GM12878 (cell line): ENCODE data around the gene PCK1. TPM values are rescaled to one million over a fixed set of nuclear protein-coding genes. Genes with fewer than 3 reads are reported as not detected.

ENCODE experiments used
- ATAC-seq: fragments of 200-7000 bp; cut with Tn5 transposase; 3 replicates; pipeline ENCODE4 v1.9.1; 2020; ENCODE audit warnings: mild to moderate bottlenecking, moderate library complexity
- BruUV-seq: library from RNA; stranded (reverse); fragments of 400-500 nt; replicated peaks from 2 replicates; lab custom pipeline; 2021; lab: Mats Ljungman, UMichigan
- CTCF ChIA-PET: fragments of 300-600 bp; sonication (Branson Sonifier 250); formaldehyde crosslinking; extraction: SDS; loops from one replicate; lab custom pipeline; 2021; ENCODE audit warnings: inconsistent platforms; lab: Yijun Ruan, JAX
- POLR2A ChIA-PET: fragments of 350-600 bp; formaldehyde crosslinking; extraction: SDS; loops from one replicate; lab custom pipeline; 2021; ENCODE audit warnings: inconsistent platforms; lab: Charles Lee
- RAD21 ChIA-PET: fragments of 300-600 bp; sonication (Branson Sonifier 250); formaldehyde crosslinking; loops from one replicate; lab custom pipeline; 2023; ENCODE audit warnings: antibody characterized with exemption; ENCODE audit not compliant: unreplicated experiment; lab: Charles Lee
- SMC1A ChIA-PET: fragments of 300-600 bp; sonication (Branson Sonifier 250); formaldehyde crosslinking; loops from one replicate; lab custom pipeline; 2023; ENCODE audit not compliant: unreplicated experiment, uncharacterized antibody; lab: Charles Lee
- DNase-seq: peaks from one replicate; pipeline ENCODE4 v3.0.0-alpha.2; 2011; ENCODE audit warnings: low read depth, low spot score
- FAIRE-seq: peaks from 3 replicates; lab custom pipeline; 2011; peaks lifted over from hg19 to GRCh38; lab: Jason Lieb, UNC
- H2AFZ ChIP-seq: 2 replicates; pipeline ENCODE4 v1.6.0; 2011; ENCODE audit warnings: low read depth, low read length, control low read depth; ENCODE audit not compliant: control insufficient read depth
- H3K27ac ChIP-seq: 2 replicates; pipeline ENCODE4 v1.5.1; 2011; ENCODE audit warnings: control low read depth; ENCODE audit not compliant: control insufficient read depth, insufficient read depth
- H3K27me3 ChIP-seq, 2 experiments: replicated peaks in 1 of 2; 2 replicates each; pipeline versions ENCODE4 v1.6.0 to v1.6.1; 2011; ENCODE audit warnings: low read length in 1 of 2; ENCODE audit not compliant: control insufficient read depth in 2 of 2, insufficient read depth in 2 of 2
- H3K36me3 ChIP-seq, 2 experiments: 2 replicates each; pipeline ENCODE4 v1.5.1; 2011; ENCODE audit warnings: low read length in 1 of 2; ENCODE audit not compliant: control insufficient read depth in 2 of 2, insufficient read depth in 2 of 2
- H3K4me1 ChIP-seq: 2 replicates; pipeline ENCODE4 v1.6.1; 2011; ENCODE audit warnings: mild to moderate bottlenecking, low read length, moderate library complexity, mixed read lengths; ENCODE audit not compliant: control insufficient read depth, insufficient read depth
- H3K4me2 ChIP-seq: 2 replicates; pipeline ENCODE4 v1.6.0; 2011; ENCODE audit warnings: control low read depth; ENCODE audit not compliant: control insufficient read depth, insufficient read depth
- H3K4me3 ChIP-seq: fragments of 200-600 bp; sonication (generic); 2 replicates; pipeline ENCODE4 v1.5.1; 2016
- H3K79me2 ChIP-seq: 2 replicates; pipeline ENCODE4 v1.6.0; 2011; ENCODE audit warnings: low read length; ENCODE audit not compliant: control insufficient read depth, insufficient read depth
- H3K9ac ChIP-seq: 2 replicates; pipeline ENCODE4 v1.8.0; 2011; ENCODE audit warnings: low read length, control low read depth, mixed read lengths; ENCODE audit not compliant: control insufficient read depth, insufficient read depth
- H3K9me3 ChIP-seq: replicated peaks from 3 replicates; pipeline ENCODE4 v1.5.1; 2011; ENCODE audit warnings: mild to moderate bottlenecking, low read length; ENCODE audit not compliant: control insufficient read depth, insufficient read depth
- H4K20me1 ChIP-seq: 2 replicates; pipeline ENCODE4 v1.6.0; 2011; ENCODE audit not compliant: control insufficient read depth, insufficient read depth
- ASH2L ChIP-seq: fragments of 300-600, 200-600 bp; sonication (generic); IDR thresholded peaks from 2 replicates; pipeline ENCODE4 v1.6.1; 2017; ENCODE audit warnings: low read depth, mild to moderate bottlenecking, borderline replicate concordance
- BHLHE40 ChIP-seq, 2 experiments: fragments of 450-650 bp in 1 of 2; IDR thresholded peaks; 2 replicates each; pipeline ENCODE4 v1.6.1; 2011 to 2017; ENCODE audit warnings: low read depth in 2 of 2, borderline replicate concordance in 1 of 2, improper control_type of control experiment in 1 of 2, low read length in 1 of 2, mild to moderate bottlenecking in 1 of 2
- BMI1 ChIP-seq: fragments of 450-650 bp; IDR thresholded peaks from 2 replicates; pipeline ENCODE4 v1.6.1; 2016; ENCODE audit warnings: mild to moderate bottlenecking, moderate library complexity, borderline replicate concordance
- CHD2 ChIP-seq: IDR thresholded peaks from 2 replicates; pipeline ENCODE4 v1.6.1; 2011; ENCODE audit warnings: low read depth, low read length, improper control_type of control experiment, borderline replicate concordance
- CUX1 ChIP-seq: IDR thresholded peaks from 2 replicates; pipeline ENCODE4 v1.6.1; 2012; ENCODE audit warnings: improper control_type of control experiment, low read depth, low read length; ENCODE audit not compliant: insufficient replicate concordance
- MAX ChIP-seq: IDR thresholded peaks from 2 replicates; pipeline ENCODE4 v1.6.1; 2012; ENCODE audit warnings: low read depth, low read length, improper control_type of control experiment
- NR2C2 ChIP-seq: IDR thresholded peaks from 2 replicates; pipeline ENCODE4 v1.6.1; 2011; ENCODE audit warnings: borderline replicate concordance, low read depth; ENCODE audit not compliant: control insufficient read depth, insufficient read length
- RCOR1 ChIP-seq: conservative IDR thresholded peaks from 2 replicates; pipeline ENCODE4 v1.6.1; 2012; ENCODE audit warnings: low read depth, low read length, improper control_type of control experiment
- RFX5 ChIP-seq: IDR thresholded peaks from 2 replicates; pipeline ENCODE4 v1.6.1; 2011; ENCODE audit warnings: low read depth, low read length, improper control_type of control experiment
- SKIL ChIP-seq: fragments of 450-650 bp; IDR thresholded peaks from 2 replicates; pipeline ENCODE4 v1.6.1; 2017; ENCODE audit warnings: mild to moderate bottlenecking, low read depth, inconsistent platforms; ENCODE audit not compliant: poor library complexity, severe bottlenecking
- TCF3 ChIP-seq: IDR thresholded peaks from 2 replicates; pipeline ENCODE4 v1.6.1; 2012; ENCODE audit warnings: low read depth, mild to moderate bottlenecking, low read length, borderline replicate concordance; ENCODE audit not compliant: insufficient read depth
- TCF7 ChIP-seq: IDR thresholded peaks from 2 replicates; pipeline ENCODE4 v1.6.1; 2014; ENCODE audit warnings: antibody characterized with exemption, borderline replicate concordance
- ZSCAN29 ChIP-seq: fragments of 450-650 bp; IDR thresholded peaks from 2 replicates; pipeline ENCODE4 v1.6.1; 2017; ENCODE audit warnings: mild to moderate bottlenecking, moderate library complexity
- WGBS: methylation state at CpG from one replicate; pipeline ENCODE4 v1.1.6; 2016; ENCODE audit warnings: low lambda C conversion rate; ENCODE audit not compliant: insufficient replicate concordance, insufficient coverage; ENCODE audit errors: missing lambda C conversion rate; 5-methylcytosine and 5-hydroxymethylcytosine counted together
- in situ Hi-C: fragments of 300-500 bp; cut with MboI; formaldehyde crosslinking; loops from 9 replicates; pipeline ENCODE4 v1.14.3; 2018; ENCODE audit warnings: mixed read lengths
- intact Hi-C: fragments of 100-400 bp; cut with micrococcal nuclease; formaldehyde crosslinking; loops from one replicate; pipeline ENCODE4 v1.14.2; 2022; ENCODE audit not compliant: unreplicated experiment
- polyA plus RNA-seq, 11 experiments: library from polyadenylated mRNA; depleted of rRNA in 4 of 11; unstranded in 6 of 11; stranded (reverse) in 5 of 11; fragments of >200 nt; fragmentation: Nextera tagmentation in 4 of 11; fragmentation: Illumina TruSeq in 1 of 11; extraction: Ambion mirVana in 4 of 11; extraction: Trizol in 1 of 11; gene quantifications; 1 replicate in 1 of 11; 2 replicates in 10 of 11; pipeline versions ENCODE4 v1.2.1 to v1.2.3, GENCODE V29; 2011 to 2016; ENCODE audit warnings: inconsistent platforms in 2 of 11, missing spikeins in 2 of 11, low read depth in 1 of 11
- total RNA-seq, 4 experiments: library from RNA; depleted of rRNA in 3 of 4; stranded (reverse); fragments of >200 nt in 3 of 4; fragmentation: Illumina TruSeq in 1 of 4; extraction: Trizol in 1 of 4; gene quantifications; 2 replicates each; pipeline versions ENCODE4 v1.2.1 to v1.2.3, GENCODE V29; 2013 to 2021

The PCK1 gene
- total and polyA plus RNA-seq, 10 of the 15 experiments (the other 5 are each of a cell fraction or from before 2014, with no cell fraction given): 0.02 to 0.33 (median 0.09) TPM; not detected in 5

- POLR2A ChIA-PET: no interaction called here
- CTCF ChIA-PET: interaction anchor here (1.2 to 1.9 kb wide), 2 partner anchors 76 to 93 kb away, joined by 3 to 6 read pairs; no protein-coding TSS in a partner anchor
- in situ Hi-C loops: loop anchor here (5.0 to 10.0 kb wide), 4 partner anchors 79 to 593 kb away; no protein-coding TSS in a partner anchor
- DNase-seq: no peak
- peaks cover 2% of the 10 kb centered on the region; the same call in 1 of the 3 replicates for H3K9me3 ChIP-seq
- no peaks in the 10 kb centered on the region for H3K36me3 ChIP-seq
- ATAC-seq: no peak
- intact Hi-C loops: loop anchor here (2.0 kb wide), 1 partner anchor 209 kb away; no protein-coding TSS in a partner anchor
- H3K4me1 ChIP-seq: no peaks in the 10 kb centered on the region; the same call in 1 of the 2 replicates
- WGBS: 28% methylated on average over 14 of the region's 15 CpGs
- no peak for TF ChIP-seq BHLHE40 (IDR thresholded peaks at IDR 0.05; ENCODE audit: borderline replicate concordance in 1 of 2, low read depth in 2 of 2, low read length in 1 of 2)
- no peak for TF ChIP-seq ASH2L
- TF ChIP-seq NR2C2: no peak
- TF ChIP-seq TCF7: no peak
- TF ChIP-seq CHD2: no peak
- no peak for TF ChIP-seq TCF3
- TF ChIP-seq MAX: no peak
- TF ChIP-seq ZSCAN29: no peak
- no peak for TF ChIP-seq RFX5
- TF ChIP-seq SKIL: no peak
- no peak for TF ChIP-seq CUX1
- TF ChIP-seq RCOR1: no peak
- TF ChIP-seq BMI1: no peak
- SMC1A ChIA-PET: interaction anchor here (1.3 kb wide), 1 partner anchor 76 kb away, joined by 3 read pairs; no protein-coding TSS in a partner anchor
- no peak overlapping the region for H3K4me2 ChIP-seq
- RAD21 ChIA-PET: interaction anchor here (1.5 kb wide), 1 partner anchor 75 kb away, joined by 6 read pairs; no protein-coding TSS in a partner anchor
- no peak for FAIRE-seq
- H3K27me3 ChIP-seq: no peaks in the 10 kb centered on the region; a peak in 1 of 4 replicates
- no peaks in the 10 kb centered on the region for H3K79me2 ChIP-seq
- no peak overlapping the region for H3K27ac ChIP-seq
- H3K4me3 ChIP-seq: no peak overlapping the region
- no TSS peak for BruUV-seq
- no peaks in the 10 kb centered on the region for H4K20me1 ChIP-seq
- no peak overlapping the region for H2AFZ ChIP-seq
- no peak overlapping the region for H3K9ac ChIP-seq
Observed at GRCh38 chr20:57591289-57592229, 30.6 kb downstream of the PCK1 start.
